Esophagus muscularis mucosa (tissue), 4 donors: ENCODE measurements around the gene EVA1C. TPM values are rescaled to one million over a fixed set of nuclear protein-coding genes. Genes with fewer than 3 reads are reported as not detected.
A peak's percentile ranks its signal among the peaks of the same experiment; 100 is the strongest.
"Not testable (repeated sequence)": the region's sequence is repeated elsewhere in the genome, so short reads cannot be mapped to it uniquely, and the experiment has no call there.

Experiments used
- DNase-seq: peaks from one replicate; pipeline ENCODE4 v3.0.0-alpha.2; 2017; ENCODE audit errors: extremely low spot score
- H3K27ac ChIP-seq, 4 donors: fragments of 200-600 bp; sonication (generic); replicated peaks in 1 of 4; 1 replicate in 3 of 4; 2 replicates in 1 of 4; pipeline ENCODE4 v1.5.1; 2016 to 2019; ENCODE audit warnings: mild to moderate bottlenecking in 1 of 4
- H3K27me3 ChIP-seq, 4 donors: fragments of 200-600 bp; sonication (generic); one replicate each; pipeline versions ENCODE4 v1.5.1 to v1.6.0; 2016 to 2019
- H3K36me3 ChIP-seq, 4 donors: fragments of 200-600 bp; sonication (generic); one replicate each; pipeline ENCODE4 v1.5.1; 2016 to 2019
- H3K4me1 ChIP-seq, 4 donors: fragments of 200-600 bp; sonication (generic); one replicate each; pipeline ENCODE4 v1.5.1; 2016 to 2019
- H3K4me3 ChIP-seq, 4 donors: fragments of 200-600 bp; sonication (generic); 1 replicate in 2 of 4; 2 replicates in 2 of 4; pipeline ENCODE4 v1.5.1; 2016 to 2019; ENCODE audit warnings: mild to moderate bottlenecking in 4 of 4, moderate library complexity in 1 of 4
- H3K9me3 ChIP-seq, 4 donors: fragments of 200-600 bp; sonication (generic); 1 replicate in 3 of 4; 2 replicates in 1 of 4; pipeline ENCODE4 v1.5.1; 2016 to 2019
- CTCF ChIP-seq, 3 experiments: fragments of 200-600 bp in 2 of 3; fragments of 450-650 bp in 1 of 3; sonication (generic) in 2 of 3; IDR thresholded peaks; one replicate each; pipeline ENCODE4 v1.5.1; 2017 to 2019; ENCODE audit warnings: antibody characterized with exemption in 3 of 3, mild to moderate bottlenecking in 2 of 3, moderate library complexity in 1 of 3
- EP300 ChIP-seq: sonication (generic); formaldehyde crosslinking; IDR thresholded peaks from one replicate; pipeline ENCODE4 v1.6.1; 2017; ENCODE audit warnings: antibody characterized with exemption
- POLR2A ChIP-seq: fragments of 450-650 bp; IDR thresholded peaks from one replicate; pipeline ENCODE4 v1.6.1; 2017; ENCODE audit warnings: antibody characterized with exemption, moderate library complexity, mild to moderate bottlenecking, low read depth
- POLR2AphosphoS5 ChIP-seq, 2 donors: sonication (generic); formaldehyde crosslinking; IDR thresholded peaks; one replicate each; pipeline ENCODE4 v1.6.1; 2017; ENCODE audit warnings: antibody characterized with exemption in 2 of 2
- WGBS: methylation state at CpG from one replicate; pipeline ENCODE4 v1.1.5; 2018; 5-methylcytosine and 5-hydroxymethylcytosine counted together
- intact Hi-C: fragments of 100-400 bp; cut with DNase I; formaldehyde crosslinking; loops from one replicate; pipeline ENCODE4 v1.15.1; 2023
- total RNA-seq, 4 donors: library from RNA; depleted of rRNA; stranded (reverse); fragments of >200 nt; gene quantifications; one replicate each; pipeline versions ENCODE4 v1.1.0 to v1.2.1, GENCODE V29; 2016

EVA1C gene
- total RNA-seq, 4 donors from 2014 or later = 49.8 to 86.6 (median 64.6) TPM

- Histone ChIP-seq H3K4me3 (no peak overlapping the region), H3K27me3 (no peaks in the 10 kb centered on the region), H3K4me1 (peaks cover 7 to 24% (median 20%) of the 10 kb centered on the region in 4 donors), H3K36me3 (peaks cover 0 to 25% (median 7%) of the 10 kb centered on the region in 4 donors), H3K27ac (peak overlapping the region in 1 of 4 donors; percentile 47), H3K9me3 (no peaks in the 10 kb centered on the region)
- WGBS = 76% methylated on average over 8 of the region's 8 CpGs
- intact Hi-C loops = no loop called here
- DNase-seq = no peak
- no peak for TF ChIP-seq POLR2A
- no peak for TF ChIP-seq CTCF (IDR thresholded peaks at IDR 0.05)
- no peak for TF ChIP-seq POLR2AphosphoS5 (IDR thresholded peaks at IDR 0.05)
These were observed 30.2 kb downstream of the EVA1C start for GRCh38 chr21:32442566-32443318.

- DNase-seq = no peak
- Histone ChIP-seq H3K36me3 (peaks cover 0 to 25% (median 7%) of the 10 kb centered on the region in 4 donors), H3K9me3 (no peaks in the 10 kb centered on the region), H3K4me3 (no peak overlapping the region), H3K27me3 (no peaks in the 10 kb centered on the region), H3K27ac (no peak overlapping the region), H3K4me1 (peaks cover 20 to 43% (median 39%) of the 10 kb centered on the region in 4 donors)
- intact Hi-C loops = no loop called here
- 91% methylated on average over 6 of the region's 6 CpGs for WGBS
- TF ChIP-seq POLR2A = no peak
- TF ChIP-seq CTCF (IDR thresholded peaks at IDR 0.05) = no peak
- TF ChIP-seq POLR2AphosphoS5 (IDR thresholded peaks at IDR 0.05) = no peak
- no peak for TF ChIP-seq EP300
These were observed 32.6 kb downstream of the EVA1C start for GRCh38 chr21:32445101-32445500.

- H3K9me3 ChIP-seq, H3K4me3 ChIP-seq, intact Hi-C loops, H3K27me3 ChIP-seq, DNase-seq: not testable (repeated sequence)
- 72% methylated on average over 3 of the region's 3 CpGs for WGBS
- Histone ChIP-seq H3K4me1 (peaks cover 33 to 56% (median 52%) of the 10 kb centered on the region in 4 donors), H3K36me3 (peaks cover 0 to 16% (median 7%) of the 10 kb centered on the region in 4 donors), H3K27ac (peak overlapping the region in 3 of 4 donors; percentile 48 to 95 (median 91))
These were observed 33.9 kb downstream of the EVA1C start for GRCh38 chr21:32446440-32446839.

GRCh38 chr21:32447224-32447623 is 34.7 kb downstream of the EVA1C start:
- TF ChIP-seq EP300 (no peak), POLR2A (no peak), POLR2AphosphoS5 (IDR thresholded peaks at IDR 0.05) (no peak), CTCF (IDR thresholded peaks at IDR 0.05) (no peak)
- Histone ChIP-seq H3K4me1 (peaks cover 41 to 64% (median 60%) of the 10 kb centered on the region in 4 donors), H3K4me3 (no peak overlapping the region), H3K9me3 (no peaks in the 10 kb centered on the region), H3K36me3 (peaks cover 0 to 18% (median 7%) of the 10 kb centered on the region in 4 donors), H3K27ac (peak overlapping the region in 2 of 4 donors; percentile 91 to 95), H3K27me3 (no peaks in the 10 kb centered on the region)
- 93% methylated on average over 5 of the region's 5 CpGs for WGBS
- DNase-seq = no peak
- intact Hi-C loops = no loop called here

GRCh38 chr21:32448803-32449594 is 36.5 kb downstream of the EVA1C start:
- no peak for DNase-seq
- WGBS = 90% methylated on average over 6 of the region's 6 CpGs
- intact Hi-C loops = loop anchor here (2.0 kb wide), 1 partner anchor 36 kb away; the partner anchor contains the start of gene EVA1C
- TF ChIP-seq POLR2AphosphoS5 (IDR thresholded peaks at IDR 0.05) = no peak
- TF ChIP-seq POLR2A = no peak
- no peak for TF ChIP-seq EP300
- TF ChIP-seq CTCF (IDR thresholded peaks at IDR 0.05) = no peak
- Histone ChIP-seq H3K36me3 (peaks cover 0 to 28% (median 4%) of the 10 kb centered on the region in 4 donors), H3K9me3 (no peaks in the 10 kb centered on the region), H3K4me1 (peaks cover 44 to 81% (median 71%) of the 10 kb centered on the region in 4 donors), H3K27me3 (no peaks in the 10 kb centered on the region), H3K27ac (peak overlapping the region; percentile 39 to 95 (median 90)), H3K4me3 (no peak overlapping the region)
